Measurements from ENCODE around the gene PAK5.

GRCh38 chr20:9490631-9491030 lies 348.2 kb downstream of the PAK5 start:
- TF ChIP-seq, protein P1, sequence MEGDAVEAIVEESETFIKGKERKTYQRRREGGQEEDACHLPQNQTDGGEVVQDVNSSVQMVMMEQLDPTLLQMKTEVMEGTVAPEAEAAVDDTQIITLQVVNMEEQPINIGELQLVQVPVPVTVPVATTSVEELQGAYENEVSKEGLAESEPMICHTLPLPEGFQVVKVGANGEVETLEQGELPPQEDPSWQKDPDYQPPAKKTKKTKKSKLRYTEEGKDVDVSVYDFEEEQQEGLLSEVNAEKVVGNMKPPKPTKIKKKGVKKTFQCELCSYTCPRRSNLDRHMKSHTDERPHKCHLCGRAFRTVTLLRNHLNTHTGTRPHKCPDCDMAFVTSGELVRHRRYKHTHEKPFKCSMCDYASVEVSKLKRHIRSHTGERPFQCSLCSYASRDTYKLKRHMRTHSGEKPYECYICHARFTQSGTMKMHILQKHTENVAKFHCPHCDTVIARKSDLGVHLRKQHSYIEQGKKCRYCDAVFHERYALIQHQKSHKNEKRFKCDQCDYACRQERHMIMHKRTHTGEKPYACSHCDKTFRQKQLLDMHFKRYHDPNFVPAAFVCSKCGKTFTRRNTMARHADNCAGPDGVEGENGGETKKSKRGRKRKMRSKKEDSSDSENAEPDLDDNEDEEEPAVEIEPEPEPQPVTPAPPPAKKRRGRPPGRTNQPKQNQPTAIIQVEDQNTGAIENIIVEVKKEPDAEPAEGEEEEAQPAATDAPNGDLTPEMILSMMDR (IDR thresholded peaks at IDR 0.05) = no peak
- TF ChIP-seq ZC3H11A (IDR thresholded peaks at IDR 0.05) (no peak), POLR2A (IDR thresholded peaks at IDR 0.05; ENCODE audit: low read length) (no peak), CHD2 (IDR thresholded peaks at IDR 0.05; ENCODE audit: low read length, partially characterized antibody) (no peak), JUNB (IDR thresholded peaks at IDR 0.05) (no peak)
- TF ChIP-seq, protein P2, sequence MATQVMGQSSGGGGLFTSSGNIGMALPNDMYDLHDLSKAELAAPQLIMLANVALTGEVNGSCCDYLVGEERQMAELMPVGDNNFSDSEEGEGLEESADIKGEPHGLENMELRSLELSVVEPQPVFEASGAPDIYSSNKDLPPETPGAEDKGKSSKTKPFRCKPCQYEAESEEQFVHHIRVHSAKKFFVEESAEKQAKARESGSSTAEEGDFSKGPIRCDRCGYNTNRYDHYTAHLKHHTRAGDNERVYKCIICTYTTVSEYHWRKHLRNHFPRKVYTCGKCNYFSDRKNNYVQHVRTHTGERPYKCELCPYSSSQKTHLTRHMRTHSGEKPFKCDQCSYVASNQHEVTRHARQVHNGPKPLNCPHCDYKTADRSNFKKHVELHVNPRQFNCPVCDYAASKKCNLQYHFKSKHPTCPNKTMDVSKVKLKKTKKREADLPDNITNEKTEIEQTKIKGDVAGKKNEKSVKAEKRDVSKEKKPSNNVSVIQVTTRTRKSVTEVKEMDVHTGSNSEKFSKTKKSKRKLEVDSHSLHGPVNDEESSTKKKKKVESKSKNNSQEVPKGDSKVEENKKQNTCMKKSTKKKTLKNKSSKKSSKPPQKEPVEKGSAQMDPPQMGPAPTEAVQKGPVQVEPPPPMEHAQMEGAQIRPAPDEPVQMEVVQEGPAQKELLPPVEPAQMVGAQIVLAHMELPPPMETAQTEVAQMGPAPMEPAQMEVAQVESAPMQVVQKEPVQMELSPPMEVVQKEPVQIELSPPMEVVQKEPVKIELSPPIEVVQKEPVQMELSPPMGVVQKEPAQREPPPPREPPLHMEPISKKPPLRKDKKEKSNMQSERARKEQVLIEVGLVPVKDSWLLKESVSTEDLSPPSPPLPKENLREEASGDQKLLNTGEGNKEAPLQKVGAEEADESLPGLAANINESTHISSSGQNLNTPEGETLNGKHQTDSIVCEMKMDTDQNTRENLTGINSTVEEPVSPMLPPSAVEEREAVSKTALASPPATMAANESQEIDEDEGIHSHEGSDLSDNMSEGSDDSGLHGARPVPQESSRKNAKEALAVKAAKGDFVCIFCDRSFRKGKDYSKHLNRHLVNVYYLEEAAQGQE (IDR thresholded peaks at IDR 0.05) = no peak
